WTC11 (cell line): ENCODE data around the gene CYBA. TPM values are rescaled to one million over a fixed set of nuclear protein-coding genes. Genes with fewer than 3 reads are reported as not detected.

Source experiments
- ATAC-seq: fragments of 200-7000 bp; cut with Tn5 transposase; 2 replicates; pipeline ENCODE4 v1.10.0; 2021; ENCODE audit warnings: mild to moderate bottlenecking, moderate library complexity
- CTCF ChIA-PET: fragments of 300-600 bp; sonication (Branson Sonifier 250); formaldehyde crosslinking; loops from one replicate; lab custom pipeline; 2021; ENCODE audit warnings: antibody characterized with exemption; lab: Charles Lee
- POLR2A ChIA-PET: fragments of 350-600 bp; sonication (Branson Sonifier 250); formaldehyde crosslinking; loops from one replicate; lab custom pipeline; 2021; ENCODE audit warnings: antibody characterized with exemption; lab: Charles Lee
- DNase-seq: peaks from one replicate; pipeline ENCODE4 v3.0.0; 2021; ENCODE audit warnings: low spot score
- H3K27ac Mint-ChIP-seq: 2 replicates; pipeline ENCODE4 v1.8.0; 2021; ENCODE audit warnings: mixed read lengths
- H3K27me3 Mint-ChIP-seq: 2 replicates; pipeline ENCODE4 v1.8.0; 2021; ENCODE audit warnings: low read depth, mild to moderate bottlenecking, moderate library complexity, mixed read lengths
- H3K36me3 Mint-ChIP-seq: 2 replicates; pipeline ENCODE4 v1.8.0; 2021; ENCODE audit warnings: mixed read lengths
- H3K4me1 Mint-ChIP-seq: 2 replicates; pipeline ENCODE4 v1.8.0; 2022; ENCODE audit warnings: mixed read lengths
- H3K4me3 Mint-ChIP-seq: 2 replicates; pipeline ENCODE4 v1.8.0; 2021; ENCODE audit warnings: mild to moderate bottlenecking, moderate library complexity, mixed read lengths
- H3K9me3 Mint-ChIP-seq: 2 replicates; pipeline ENCODE4 v1.8.0; 2021; ENCODE audit warnings: mixed read lengths
- ELF4 ChIP-seq: sonication (generic); formaldehyde crosslinking; IDR thresholded peaks from 2 replicates; pipeline ENCODE4 v1.8.1; 2022; ENCODE audit warnings: low read depth, mild to moderate bottlenecking, moderate library complexity, missing genetic modification reagents
- GTF2I ChIP-seq: fragments of 250-450 bp; sonication (Bioruptor Pico); conservative IDR thresholded peaks from 2 replicates; pipeline ENCODE4 v1.4.0; 2021; ENCODE audit warnings: mild to moderate bottlenecking
- IRF2 ChIP-seq: sonication (generic); formaldehyde crosslinking; IDR thresholded peaks from 2 replicates; pipeline ENCODE4 v1.8.0; 2022; ENCODE audit warnings: low read depth, missing genetic modification reagents, borderline replicate concordance
- JUN ChIP-seq: sonication (generic); formaldehyde crosslinking; IDR thresholded peaks from 2 replicates; pipeline ENCODE4 v1.8.0; 2023; ENCODE audit warnings: mild to moderate bottlenecking, missing genetic modification reagents
- KAT7 ChIP-seq: sonication (generic); formaldehyde crosslinking; IDR thresholded peaks from 2 replicates; pipeline ENCODE4 v1.8.1; 2023; ENCODE audit warnings: missing genetic modification reagents, mild to moderate bottlenecking, borderline replicate concordance
- MYBL2 ChIP-seq: sonication (generic); formaldehyde crosslinking; IDR thresholded peaks from 2 replicates; pipeline ENCODE4 v1.8.1; 2023; ENCODE audit warnings: mild to moderate bottlenecking, moderate library complexity, missing genetic modification reagents
- NR2C2 ChIP-seq: sonication (generic); formaldehyde crosslinking; IDR thresholded peaks from 2 replicates; pipeline ENCODE4 v1.8.0; 2022; ENCODE audit warnings: mild to moderate bottlenecking, missing genetic modification reagents
- NR3C1 ChIP-seq: sonication (generic); formaldehyde crosslinking; conservative IDR thresholded peaks from 2 replicates; pipeline ENCODE4 v1.8.1; 2023; ENCODE audit warnings: low read depth, mild to moderate bottlenecking, missing genetic modification reagents
- SP1 ChIP-seq: sonication (generic); formaldehyde crosslinking; conservative IDR thresholded peaks from 2 replicates; pipeline ENCODE4 v1.8.1; 2022; ENCODE audit warnings: missing genetic modification reagents
- ZBTB21 ChIP-seq: sonication (generic); formaldehyde crosslinking; IDR thresholded peaks from 2 replicates; pipeline ENCODE4 v1.8.1; 2023; ENCODE audit warnings: mild to moderate bottlenecking, missing genetic modification reagents, borderline replicate concordance
- ZNF219 ChIP-seq: sonication (generic); formaldehyde crosslinking; IDR thresholded peaks from 2 replicates; pipeline ENCODE4 v1.8.0; 2023; ENCODE audit warnings: missing genetic modification reagents, mild to moderate bottlenecking, borderline replicate concordance
- ZNF317 ChIP-seq: sonication (generic); formaldehyde crosslinking; IDR thresholded peaks from 2 replicates; pipeline ENCODE4 v1.8.1; 2023; ENCODE audit warnings: low read depth, mild to moderate bottlenecking, moderate library complexity, missing genetic modification reagents, borderline replicate concordance
- ZNF416 ChIP-seq: fragments of 250-450 bp; sonication (Bioruptor Pico); IDR thresholded peaks from 2 replicates; pipeline ENCODE4 v1.9.0; 2021; ENCODE audit warnings: mild to moderate bottlenecking, inconsistent platforms
- ZNF423 ChIP-seq: fragments of 250-450 bp; sonication (Bioruptor Pico); IDR thresholded peaks from 2 replicates; pipeline ENCODE4 v2.1.2; 2022; ENCODE audit warnings: mild to moderate bottlenecking, moderate library complexity
- total RNA-seq: library from RNA; stranded (reverse); gene quantifications from 3 replicates; pipeline ENCODE4 v1.2.3, GENCODE V29; 2021
- TF ChIP-seq, protein P1 (sequence below): sonication (generic); formaldehyde crosslinking; IDR thresholded peaks from 2 replicates; pipeline ENCODE4 v1.8.1; 2022; ENCODE audit warnings: low read depth, mild to moderate bottlenecking, moderate library complexity, missing genetic modification reagents, borderline replicate concordance
- TF ChIP-seq, protein P2 (sequence below): sonication (generic); formaldehyde crosslinking; IDR thresholded peaks from 2 replicates; pipeline ENCODE4 v1.8.0; 2022; ENCODE audit warnings: mild to moderate bottlenecking, missing genetic modification reagents
- TF ChIP-seq, protein P3 (sequence below): sonication (generic); formaldehyde crosslinking; IDR thresholded peaks from 2 replicates; pipeline ENCODE4 v1.8.1; 2023; ENCODE audit warnings: mild to moderate bottlenecking, missing genetic modification reagents, borderline replicate concordance
- TF ChIP-seq, protein P4 (sequence below): sonication (generic); formaldehyde crosslinking; IDR thresholded peaks from 2 replicates; pipeline ENCODE4 v1.8.0; 2022; ENCODE audit warnings: mild to moderate bottlenecking, missing genetic modification reagents
- TF ChIP-seq, protein P5 (sequence below): sonication (generic); formaldehyde crosslinking; IDR thresholded peaks from 2 replicates; pipeline ENCODE4 v1.8.1; 2022; ENCODE audit warnings: low read depth, missing genetic modification reagents, borderline replicate concordance

The CYBA gene
- total RNA-seq, 1 experiment from 2014 or later = 169 TPM

DNA sequence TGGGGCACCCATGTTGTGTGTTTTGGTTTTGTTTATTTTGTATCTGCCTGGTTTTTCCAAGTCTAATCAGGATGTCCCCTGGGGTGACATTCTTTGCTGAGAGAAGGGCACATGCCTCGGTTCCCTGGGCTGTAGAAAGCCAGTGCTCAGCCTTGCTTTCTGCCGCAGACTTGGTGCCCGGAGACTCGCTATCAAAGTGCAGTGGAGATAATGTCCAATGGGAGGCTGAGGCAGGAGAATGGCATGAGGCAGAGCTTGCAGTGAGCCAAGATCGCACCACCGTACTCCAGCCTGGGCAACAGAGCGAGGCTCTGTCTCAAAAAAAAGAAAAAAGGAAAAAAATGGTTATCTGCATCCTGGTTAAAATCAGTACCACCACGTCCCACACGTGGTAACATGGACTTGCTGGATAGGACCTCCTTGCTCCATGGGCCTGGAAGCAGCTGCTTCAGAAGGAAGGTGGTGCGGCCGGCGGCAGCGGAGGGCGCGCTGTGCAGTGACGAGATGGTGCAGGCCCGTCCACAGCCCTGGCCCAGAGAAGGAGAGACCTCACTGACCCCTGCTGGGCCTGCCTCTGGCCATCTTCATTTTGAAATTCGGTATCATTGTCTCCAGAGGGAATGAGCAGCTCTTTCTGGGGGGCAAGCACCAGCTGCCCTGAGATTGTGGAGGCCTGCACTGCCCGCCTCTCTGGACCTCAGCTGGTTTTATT, 31.7 kb downstream of the CYBA start:
- no peak for TF ChIP-seq GTF2I (CRISPR knock-in tag)
- TF ChIP-seq ZNF317 (CRISPR knock-in tag) = no peak
- TF ChIP-seq JUN = no peak
- TF ChIP-seq NR3C1 (CRISPR knock-in tag) = no peak
- TF ChIP-seq, protein P1, sequence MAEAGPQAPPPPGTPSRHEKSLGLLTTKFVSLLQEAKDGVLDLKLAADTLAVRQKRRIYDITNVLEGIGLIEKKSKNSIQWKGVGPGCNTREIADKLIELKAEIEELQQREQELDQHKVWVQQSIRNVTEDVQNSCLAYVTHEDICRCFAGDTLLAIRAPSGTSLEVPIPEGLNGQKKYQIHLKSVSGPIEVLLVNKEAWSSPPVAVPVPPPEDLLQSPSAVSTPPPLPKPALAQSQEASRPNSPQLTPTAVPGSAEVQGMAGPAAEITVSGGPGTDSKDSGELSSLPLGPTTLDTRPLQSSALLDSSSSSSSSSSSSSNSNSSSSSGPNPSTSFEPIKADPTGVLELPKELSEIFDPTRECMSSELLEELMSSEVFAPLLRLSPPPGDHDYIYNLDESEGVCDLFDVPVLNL (CRISPR knock-in tag) = no peak
- TF ChIP-seq KAT7 (CRISPR knock-in tag) = no peak
- no peak for TF ChIP-seq MYBL2 (CRISPR knock-in tag)
- TF ChIP-seq ELF4 (CRISPR knock-in tag) = no peak
- no peak for TF ChIP-seq IRF2 (CRISPR knock-in tag)
- no peak for TF ChIP-seq ZNF416
- TF ChIP-seq, protein P2, sequence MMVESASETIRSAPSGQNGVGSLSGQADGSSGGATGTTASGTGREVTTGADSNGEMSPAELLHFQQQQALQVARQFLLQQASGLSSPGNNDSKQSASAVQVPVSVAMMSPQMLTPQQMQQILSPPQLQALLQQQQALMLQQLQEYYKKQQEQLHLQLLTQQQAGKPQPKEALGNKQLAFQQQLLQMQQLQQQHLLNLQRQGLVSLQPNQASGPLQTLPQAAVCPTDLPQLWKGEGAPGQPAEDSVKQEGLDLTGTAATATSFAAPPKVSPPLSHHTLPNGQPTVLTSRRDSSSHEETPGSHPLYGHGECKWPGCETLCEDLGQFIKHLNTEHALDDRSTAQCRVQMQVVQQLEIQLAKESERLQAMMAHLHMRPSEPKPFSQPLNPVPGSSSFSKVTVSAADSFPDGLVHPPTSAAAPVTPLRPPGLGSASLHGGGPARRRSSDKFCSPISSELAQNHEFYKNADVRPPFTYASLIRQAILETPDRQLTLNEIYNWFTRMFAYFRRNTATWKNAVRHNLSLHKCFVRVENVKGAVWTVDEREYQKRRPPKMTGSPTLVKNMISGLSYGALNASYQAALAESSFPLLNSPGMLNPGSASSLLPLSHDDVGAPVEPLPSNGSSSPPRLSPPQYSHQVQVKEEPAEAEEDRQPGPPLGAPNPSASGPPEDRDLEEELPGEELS (CRISPR knock-in tag) = no peak
- TF ChIP-seq, protein P3, sequence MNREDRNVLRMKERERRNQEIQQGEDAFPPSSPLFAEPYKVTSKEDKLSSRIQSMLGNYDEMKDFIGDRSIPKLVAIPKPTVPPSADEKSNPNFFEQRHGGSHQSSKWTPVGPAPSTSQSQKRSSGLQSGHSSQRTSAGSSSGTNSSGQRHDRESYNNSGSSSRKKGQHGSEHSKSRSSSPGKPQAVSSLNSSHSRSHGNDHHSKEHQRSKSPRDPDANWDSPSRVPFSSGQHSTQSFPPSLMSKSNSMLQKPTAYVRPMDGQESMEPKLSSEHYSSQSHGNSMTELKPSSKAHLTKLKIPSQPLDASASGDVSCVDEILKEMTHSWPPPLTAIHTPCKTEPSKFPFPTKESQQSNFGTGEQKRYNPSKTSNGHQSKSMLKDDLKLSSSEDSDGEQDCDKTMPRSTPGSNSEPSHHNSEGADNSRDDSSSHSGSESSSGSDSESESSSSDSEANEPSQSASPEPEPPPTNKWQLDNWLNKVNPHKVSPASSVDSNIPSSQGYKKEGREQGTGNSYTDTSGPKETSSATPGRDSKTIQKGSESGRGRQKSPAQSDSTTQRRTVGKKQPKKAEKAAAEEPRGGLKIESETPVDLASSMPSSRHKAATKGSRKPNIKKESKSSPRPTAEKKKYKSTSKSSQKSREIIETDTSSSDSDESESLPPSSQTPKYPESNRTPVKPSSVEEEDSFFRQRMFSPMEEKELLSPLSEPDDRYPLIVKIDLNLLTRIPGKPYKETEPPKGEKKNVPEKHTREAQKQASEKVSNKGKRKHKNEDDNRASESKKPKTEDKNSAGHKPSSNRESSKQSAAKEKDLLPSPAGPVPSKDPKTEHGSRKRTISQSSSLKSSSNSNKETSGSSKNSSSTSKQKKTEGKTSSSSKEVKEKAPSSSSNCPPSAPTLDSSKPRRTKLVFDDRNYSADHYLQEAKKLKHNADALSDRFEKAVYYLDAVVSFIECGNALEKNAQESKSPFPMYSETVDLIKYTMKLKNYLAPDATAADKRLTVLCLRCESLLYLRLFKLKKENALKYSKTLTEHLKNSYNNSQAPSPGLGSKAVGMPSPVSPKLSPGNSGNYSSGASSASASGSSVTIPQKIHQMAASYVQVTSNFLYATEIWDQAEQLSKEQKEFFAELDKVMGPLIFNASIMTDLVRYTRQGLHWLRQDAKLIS (CRISPR knock-in tag) = no peak
- TF ChIP-seq, protein P4, sequence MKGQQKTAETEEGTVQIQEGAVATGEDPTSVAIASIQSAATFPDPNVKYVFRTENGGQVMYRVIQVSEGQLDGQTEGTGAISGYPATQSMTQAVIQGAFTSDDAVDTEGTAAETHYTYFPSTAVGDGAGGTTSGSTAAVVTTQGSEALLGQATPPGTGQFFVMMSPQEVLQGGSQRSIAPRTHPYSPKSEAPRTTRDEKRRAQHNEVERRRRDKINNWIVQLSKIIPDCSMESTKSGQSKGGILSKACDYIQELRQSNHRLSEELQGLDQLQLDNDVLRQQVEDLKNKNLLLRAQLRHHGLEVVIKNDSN (CRISPR knock-in tag) = no peak
- TF ChIP-seq, protein P5, sequence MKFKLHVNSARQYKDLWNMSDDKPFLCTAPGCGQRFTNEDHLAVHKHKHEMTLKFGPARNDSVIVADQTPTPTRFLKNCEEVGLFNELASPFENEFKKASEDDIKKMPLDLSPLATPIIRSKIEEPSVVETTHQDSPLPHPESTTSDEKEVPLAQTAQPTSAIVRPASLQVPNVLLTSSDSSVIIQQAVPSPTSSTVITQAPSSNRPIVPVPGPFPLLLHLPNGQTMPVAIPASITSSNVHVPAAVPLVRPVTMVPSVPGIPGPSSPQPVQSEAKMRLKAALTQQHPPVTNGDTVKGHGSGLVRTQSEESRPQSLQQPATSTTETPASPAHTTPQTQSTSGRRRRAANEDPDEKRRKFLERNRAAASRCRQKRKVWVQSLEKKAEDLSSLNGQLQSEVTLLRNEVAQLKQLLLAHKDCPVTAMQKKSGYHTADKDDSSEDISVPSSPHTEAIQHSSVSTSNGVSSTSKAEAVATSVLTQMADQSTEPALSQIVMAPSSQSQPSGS (CRISPR knock-in tag) = no peak
- no peak for TF ChIP-seq SP1
- TF ChIP-seq ZBTB21 (CRISPR knock-in tag) = no peak
- no peak for TF ChIP-seq ZNF219
- no peak for TF ChIP-seq NR2C2 (CRISPR knock-in tag)
- no peak for TF ChIP-seq ZNF423
- H3K36me3 Mint-ChIP-seq = peaks cover 23% of the 10 kb centered on the region
- ATAC-seq (no peak), DNase-seq (no peak)
- peaks cover 4% of the 10 kb centered on the region for H3K4me1 Mint-ChIP-seq
- ChIA-PET POLR2A (interaction anchor here (1.1 kb wide), 1 partner anchor 14 kb away, joined by 3 read pairs; no protein-coding TSS in a partner anchor), CTCF (interaction anchor here (0.8 to 4.5 kb wide), 8 partner anchors 9 to 182 kb away, joined by 3 to 29 read pairs (median 6); no protein-coding TSS in a partner anchor)
- H3K27ac Mint-ChIP-seq = peak overlapping the region; percentile 82
- no peaks in the 10 kb centered on the region for H3K27me3 Mint-ChIP-seq
- H3K9me3 Mint-ChIP-seq = no peaks in the 10 kb centered on the region
- no peak overlapping the region for H3K4me3 Mint-ChIP-seq
